ENCODE results near the gene SBF2.
"Not testable (repeated sequence)": the region's sequence is repeated elsewhere in the genome, so short reads cannot be mapped to it uniquely, and the experiment has no call there.

Gene SBF2

GRCh38 chr11:10017050-10017449 is 277.0 kb downstream of the SBF2 start:
- DNase-seq (ENCODE audit: low spot score), result no peak

DNA sequence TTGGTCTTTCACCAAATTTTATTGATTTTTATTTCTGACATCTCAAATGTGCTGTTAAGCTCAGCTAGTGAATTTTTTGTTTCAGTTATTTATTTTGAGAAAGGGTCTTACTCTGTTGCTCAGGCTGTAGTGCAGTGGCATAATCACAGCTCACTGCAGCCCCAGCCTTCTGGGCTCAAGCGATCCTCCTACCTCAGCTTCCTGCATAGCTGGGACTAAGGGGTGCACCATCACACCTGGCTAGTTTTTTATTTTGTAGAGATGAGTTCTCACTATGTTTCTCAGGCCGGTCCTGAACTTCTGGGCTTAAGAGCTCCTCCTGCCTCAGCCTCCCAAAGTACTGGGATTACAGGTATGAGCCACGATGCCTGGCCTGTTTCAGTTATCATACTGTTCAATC is 282.0 kb downstream of the SBF2 start:
- no peak for DNase-seq (ENCODE audit: low spot score)

DNA sequence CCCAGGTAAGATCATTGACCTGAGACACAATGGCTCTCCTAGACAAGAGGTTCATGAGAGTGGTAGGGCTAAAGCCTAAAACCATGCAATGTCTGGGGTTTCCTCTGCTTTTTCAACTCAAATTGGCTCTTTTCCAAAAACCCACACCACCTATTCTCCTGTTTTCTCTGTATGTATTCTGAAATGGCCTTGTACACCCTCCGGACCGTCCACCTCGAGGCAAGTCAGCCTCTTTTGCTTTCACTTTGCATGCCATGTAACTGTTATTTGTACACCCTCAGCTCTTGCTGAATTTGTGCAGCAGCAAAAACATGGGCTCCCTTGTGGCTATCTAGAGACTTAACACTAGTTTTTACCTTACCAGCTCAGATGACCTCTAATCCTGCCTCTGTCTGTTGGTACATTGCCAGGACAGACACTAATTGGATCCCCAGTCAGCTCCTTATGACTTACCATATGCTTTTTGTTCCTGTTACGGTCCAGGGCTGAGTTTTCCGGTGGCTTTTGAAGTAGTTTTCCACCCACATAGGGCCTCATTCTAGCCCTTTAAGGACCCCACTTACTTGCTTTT is 288.0 kb downstream of the SBF2 start:
- no peak for DNase-seq (ENCODE audit: low spot score)

DNA sequence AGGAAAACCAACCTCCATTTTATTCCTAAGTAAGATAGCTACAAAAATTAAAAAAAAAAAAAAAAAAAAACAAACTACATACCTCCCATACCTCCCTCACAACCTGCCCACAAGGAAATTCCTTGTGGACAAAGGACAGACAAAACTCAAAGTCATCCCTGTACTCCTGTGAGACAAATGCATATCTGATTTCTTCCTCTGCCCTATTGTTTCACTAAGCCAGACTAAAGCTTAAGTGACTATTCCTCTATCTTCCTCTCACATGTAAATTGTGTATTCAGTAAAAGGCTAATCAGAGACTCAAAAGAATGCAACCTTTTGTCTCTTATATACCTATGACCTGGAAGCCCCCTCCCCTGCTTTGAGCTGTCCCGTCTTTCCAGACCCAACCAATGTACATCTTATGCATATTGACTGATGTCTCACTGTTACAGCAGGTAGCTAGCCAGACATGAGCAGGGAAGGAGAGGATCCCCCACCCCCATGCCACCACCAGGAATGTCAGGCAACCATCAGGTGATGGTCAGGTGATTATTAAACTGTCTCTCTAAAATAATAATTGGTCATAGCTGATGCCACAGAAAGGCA is 289.4 kb downstream of the SBF2 start:
- DNase-seq (ENCODE audit: low spot score), result no peak

DNA sequence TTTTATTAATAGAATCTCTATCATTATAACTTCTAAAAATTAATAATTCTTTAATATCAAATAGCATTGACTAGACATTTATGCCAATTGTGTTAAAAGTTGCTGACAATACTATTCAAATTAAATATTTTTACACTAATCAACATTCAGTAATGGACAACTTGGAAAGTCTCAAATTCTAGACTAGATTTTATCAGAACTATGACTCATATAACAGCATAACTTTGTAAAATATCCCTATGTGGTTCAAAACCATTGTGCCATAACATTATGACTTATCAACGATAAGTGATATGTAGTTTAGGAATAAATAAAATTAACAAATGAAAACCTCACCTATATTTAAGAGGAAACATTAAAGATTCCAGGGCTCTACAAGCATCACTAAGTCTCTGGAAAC is 291.8 kb downstream of the SBF2 start:
- DNase-seq (ENCODE audit: low spot score), result no peak

DNA sequence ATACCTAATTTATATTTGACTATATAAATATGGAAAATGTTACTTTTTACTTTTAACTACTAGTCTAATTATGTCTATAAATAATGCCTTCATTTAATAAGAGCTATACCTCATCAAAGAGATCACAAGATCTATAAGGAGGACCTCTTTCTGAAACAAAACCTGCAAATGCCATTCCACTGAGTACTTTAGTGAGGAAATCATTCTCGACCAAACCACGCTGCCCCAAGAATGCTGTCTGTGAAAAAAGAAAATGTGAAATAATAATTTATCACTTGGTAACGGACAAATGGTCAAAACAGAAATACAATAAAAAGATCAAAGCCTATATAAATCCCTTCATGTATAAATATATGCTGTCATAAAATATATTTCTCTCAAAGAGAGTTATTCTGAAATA is 301.7 kb downstream of the SBF2 start:
- DNase-seq (ENCODE audit: low spot score), result no peak

- no peak for DNase-seq (ENCODE audit: low spot score)
These were observed 303.6 kb downstream of the SBF2 start for GRCh38 chr11:9990221-9990973.

- DNase-seq (ENCODE audit: low spot score), result not testable (repeated sequence)
These were observed 306.7 kb downstream of the SBF2 start for GRCh38 chr11:9987303-9987702.

DNA sequence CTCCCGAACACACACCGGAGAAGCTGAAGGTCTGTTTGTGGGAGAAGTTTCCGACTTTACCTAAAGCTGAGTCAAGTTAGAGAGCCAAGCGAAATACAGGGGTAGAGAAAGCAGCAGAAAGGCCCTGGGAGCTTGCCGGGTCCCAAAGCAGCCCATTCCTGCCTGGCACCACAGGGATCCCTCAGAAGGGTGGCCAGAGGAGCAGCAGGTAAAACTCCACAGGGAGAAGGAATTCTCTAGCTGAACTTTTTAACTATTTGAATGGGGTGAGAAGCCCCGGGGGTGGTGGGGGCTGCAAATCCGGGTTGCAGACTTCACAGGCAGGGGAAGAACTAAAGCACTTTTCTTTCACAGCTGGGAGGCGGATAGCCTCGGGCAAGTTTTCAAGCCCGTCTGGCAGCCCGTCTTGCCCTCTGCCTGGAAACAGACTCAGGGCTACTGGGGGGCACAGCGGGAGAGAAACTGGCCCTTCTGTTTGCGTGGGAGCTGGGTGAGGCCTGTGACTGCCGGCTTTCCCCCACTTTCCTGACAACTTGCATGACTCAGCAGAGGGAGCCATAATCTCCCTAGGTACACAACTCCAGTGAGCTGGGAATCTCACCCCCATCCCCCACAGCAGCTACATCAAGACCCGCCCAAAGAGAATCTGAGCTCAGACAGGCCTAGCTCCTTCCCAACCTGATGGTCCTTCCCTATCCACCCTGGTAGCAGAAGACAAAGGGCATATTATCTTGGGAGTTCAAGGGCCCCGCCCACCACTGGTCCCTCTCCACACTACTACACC is 311.0 kb downstream of the SBF2 start:
- no peak for DNase-seq (ENCODE audit: low spot score)

- no peak for DNase-seq (ENCODE audit: low spot score)
These were observed 311.8 kb downstream of the SBF2 start for GRCh38 chr11:9982127-9982795.

- no peak for DNase-seq (ENCODE audit: low spot score)
These were observed 313.1 kb downstream of the SBF2 start for GRCh38 chr11:9980931-9981330.

DNA sequence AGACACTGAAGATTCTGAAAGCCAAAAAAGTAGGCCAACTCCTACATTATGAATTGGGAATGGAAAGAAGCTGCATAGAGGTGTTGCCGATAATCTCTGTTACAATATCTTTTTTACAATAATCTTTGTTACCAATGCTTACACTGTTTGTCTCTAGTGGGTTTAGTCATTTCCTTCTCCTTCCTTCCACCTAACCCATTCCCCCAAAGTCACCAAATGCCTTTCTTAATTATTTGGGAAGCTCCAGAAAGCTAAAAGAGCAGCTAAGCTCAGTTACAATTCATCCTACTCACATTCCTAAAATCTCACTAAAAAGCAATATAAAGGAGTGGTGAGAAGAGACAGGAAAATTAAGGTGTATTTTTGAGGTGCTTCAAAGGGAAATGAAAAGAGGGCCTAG is 316.5 kb downstream of the SBF2 start:
- DNase-seq (ENCODE audit: low spot score), result no peak

DNA sequence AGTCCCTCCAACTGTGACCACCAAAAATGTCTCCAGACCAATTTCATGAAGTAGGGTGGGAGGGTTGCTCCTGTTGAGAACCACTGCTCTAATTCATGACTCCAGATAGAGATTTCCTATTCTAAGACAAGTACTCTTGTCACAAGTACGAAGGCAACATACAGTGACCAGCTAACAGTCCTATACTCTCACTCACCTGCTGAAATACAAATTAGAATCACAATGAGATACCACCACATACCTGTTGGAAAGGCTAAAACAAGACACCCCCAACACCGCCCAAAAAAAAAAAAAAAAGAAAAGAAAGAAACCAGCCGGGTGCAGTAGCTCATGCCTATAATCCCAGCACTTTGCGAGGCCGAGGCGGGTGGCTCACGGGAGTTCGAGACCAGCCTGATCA is 319.6 kb downstream of the SBF2 start:
- DNase-seq (ENCODE audit: low spot score), result no peak

- DNase-seq (ENCODE audit: low spot score), result no peak
These were observed 320.1 kb downstream of the SBF2 start for GRCh38 chr11:9973921-9974320.

- DNase-seq (ENCODE audit: low spot score), result peak; percentile 28
These were observed 321.0 kb downstream of the SBF2 start for GRCh38 chr11:9972989-9973388.

DNA sequence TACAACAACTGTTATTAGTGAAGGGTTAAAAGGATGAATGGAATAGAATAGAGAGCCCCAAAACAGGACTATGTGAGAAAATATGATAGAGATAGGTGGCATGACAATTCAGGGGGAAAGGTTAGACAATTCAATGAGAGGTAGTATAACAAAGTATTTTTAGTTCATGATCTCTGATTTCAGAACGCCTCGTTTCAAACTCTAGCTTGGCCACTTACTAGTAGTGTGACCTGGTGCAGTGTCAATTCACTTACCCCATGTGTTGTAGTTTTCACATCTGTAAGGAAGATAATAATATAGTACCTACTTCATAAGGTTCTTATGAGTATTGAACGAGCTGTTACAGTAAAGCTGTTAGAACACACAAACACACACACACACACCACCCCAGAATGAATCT is 322.1 kb downstream of the SBF2 start:
- no peak for DNase-seq (ENCODE audit: low spot score)

DNA sequence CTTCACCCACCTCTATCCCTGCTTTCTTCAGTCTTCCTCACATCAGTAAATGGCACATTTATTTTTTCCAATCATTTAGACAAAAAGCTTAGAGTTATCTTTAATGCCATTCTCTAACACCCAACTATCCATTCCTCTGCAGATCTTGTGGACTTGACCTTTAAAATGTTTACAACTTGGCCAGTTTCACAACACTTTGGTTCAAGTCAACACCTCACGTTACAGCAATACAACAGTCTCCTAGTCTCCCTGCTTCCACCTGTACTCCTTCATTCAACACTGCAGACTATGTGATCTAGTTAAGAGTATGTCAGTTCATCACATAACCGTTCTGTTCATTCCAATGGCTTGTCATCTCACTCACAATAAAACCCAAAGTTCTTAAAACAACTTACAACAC is 325.0 kb downstream of the SBF2 start:
- no peak for DNase-seq (ENCODE audit: low spot score)

DNA sequence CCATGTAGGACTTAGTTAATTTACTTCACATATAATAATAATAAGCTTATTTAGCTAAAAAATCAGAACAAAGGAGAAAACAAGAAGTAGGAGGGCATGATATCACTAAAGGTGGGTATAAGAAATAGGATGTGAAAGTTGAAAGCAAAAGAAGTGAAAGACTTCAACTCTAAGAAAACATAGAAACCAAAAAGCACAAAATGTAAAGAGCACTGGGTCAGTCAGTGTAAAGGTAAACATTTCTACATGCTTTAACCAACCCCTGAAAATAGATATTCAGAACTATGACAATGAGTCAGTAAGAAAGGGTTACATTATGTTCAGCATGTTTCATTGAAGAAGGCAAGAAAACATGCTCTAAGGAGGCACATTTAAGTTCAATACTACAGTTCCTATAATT is 331.3 kb downstream of the SBF2 start:
- no peak for DNase-seq (ENCODE audit: low spot score)

GRCh38 chr11:9957072-9957471 is 336.9 kb downstream of the SBF2 start:
- no peak for DNase-seq (ENCODE audit: low spot score)

DNA sequence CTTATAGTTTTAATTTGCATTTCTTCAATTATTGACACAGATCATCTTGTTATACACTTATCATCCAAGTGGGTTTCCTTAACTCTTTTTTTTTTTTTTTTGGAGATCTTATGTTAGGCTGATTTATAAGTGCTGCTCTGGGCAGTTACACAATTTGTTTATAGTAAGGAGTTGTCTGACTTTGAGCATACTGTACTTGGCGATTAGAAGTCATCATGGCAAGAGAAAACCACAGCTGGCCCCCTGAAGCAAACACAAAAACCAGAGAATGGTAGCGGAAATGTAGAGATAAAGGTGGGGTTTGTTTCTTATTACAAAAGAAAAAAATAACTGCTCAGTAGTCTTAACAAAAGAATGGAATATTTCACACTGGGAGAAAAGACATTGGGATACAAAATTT is 337.5 kb downstream of the SBF2 start:
- DNase-seq (ENCODE audit: low spot score), result no peak

- no peak for DNase-seq (ENCODE audit: low spot score)
These were observed 338.6 kb downstream of the SBF2 start for GRCh38 chr11:9955391-9955790.

- no peak for DNase-seq (ENCODE audit: low spot score)
These were observed 339.9 kb downstream of the SBF2 start for GRCh38 chr11:9953994-9954626.
